ENCODE data around the gene PPP1R27.

DNA sequence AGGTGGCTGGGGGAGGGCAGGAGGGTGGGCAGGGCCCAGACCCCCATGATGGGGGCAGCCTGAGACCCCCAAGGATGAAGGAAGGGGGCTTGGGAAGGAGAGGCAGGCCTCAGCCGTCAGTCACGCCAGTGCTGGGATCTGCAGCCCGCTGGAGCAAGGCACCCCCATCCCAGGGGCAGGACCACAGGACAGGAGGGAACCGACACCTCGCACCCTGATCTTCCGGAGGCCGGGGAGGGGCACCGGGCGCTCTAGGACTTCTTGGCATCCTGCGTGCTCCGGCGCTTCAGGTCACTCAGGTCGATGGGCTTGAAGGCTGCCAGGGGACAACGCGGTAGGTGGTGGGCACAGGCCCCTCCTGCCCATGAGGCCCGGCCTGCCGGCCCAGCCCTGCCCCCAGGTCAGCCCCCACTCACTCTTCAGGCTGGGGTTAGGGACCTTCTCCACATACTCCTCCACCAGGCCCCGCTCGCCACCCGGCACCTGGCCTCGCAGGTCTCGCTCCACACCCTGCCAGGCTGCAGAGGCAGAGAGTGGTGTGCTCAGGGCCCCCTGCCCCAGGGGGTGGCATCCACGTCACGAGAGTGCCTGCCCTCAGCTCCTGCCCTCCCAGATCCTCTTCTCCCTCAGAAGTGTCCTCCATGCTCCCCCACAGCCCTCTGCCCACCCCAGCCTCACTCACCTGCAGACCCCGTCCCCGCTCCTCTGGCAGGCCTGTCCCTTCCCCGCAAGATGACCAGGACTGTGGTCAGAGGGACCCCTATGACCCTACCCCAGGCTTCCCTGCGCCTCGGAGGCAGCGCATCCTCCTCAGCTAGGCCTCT is 11.6 kb downstream of the PPP1R27 start:
- TF ChIP-seq, protein P1, sequence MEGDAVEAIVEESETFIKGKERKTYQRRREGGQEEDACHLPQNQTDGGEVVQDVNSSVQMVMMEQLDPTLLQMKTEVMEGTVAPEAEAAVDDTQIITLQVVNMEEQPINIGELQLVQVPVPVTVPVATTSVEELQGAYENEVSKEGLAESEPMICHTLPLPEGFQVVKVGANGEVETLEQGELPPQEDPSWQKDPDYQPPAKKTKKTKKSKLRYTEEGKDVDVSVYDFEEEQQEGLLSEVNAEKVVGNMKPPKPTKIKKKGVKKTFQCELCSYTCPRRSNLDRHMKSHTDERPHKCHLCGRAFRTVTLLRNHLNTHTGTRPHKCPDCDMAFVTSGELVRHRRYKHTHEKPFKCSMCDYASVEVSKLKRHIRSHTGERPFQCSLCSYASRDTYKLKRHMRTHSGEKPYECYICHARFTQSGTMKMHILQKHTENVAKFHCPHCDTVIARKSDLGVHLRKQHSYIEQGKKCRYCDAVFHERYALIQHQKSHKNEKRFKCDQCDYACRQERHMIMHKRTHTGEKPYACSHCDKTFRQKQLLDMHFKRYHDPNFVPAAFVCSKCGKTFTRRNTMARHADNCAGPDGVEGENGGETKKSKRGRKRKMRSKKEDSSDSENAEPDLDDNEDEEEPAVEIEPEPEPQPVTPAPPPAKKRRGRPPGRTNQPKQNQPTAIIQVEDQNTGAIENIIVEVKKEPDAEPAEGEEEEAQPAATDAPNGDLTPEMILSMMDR (IDR thresholded peaks at IDR 0.05): no peak
- no peak for TF ChIP-seq POLR2A (IDR thresholded peaks at IDR 0.05)

Data from ovary (tissue), 3 donors.